Upper lobe of left lung (tissue), 6 donors: Measurements from ENCODE around the gene LIN28A. TPM values are rescaled to one million over a fixed set of nuclear protein-coding genes. Genes with fewer than 3 reads are reported as not detected.
A peak's percentile ranks its signal among the peaks of the same experiment; 100 is the strongest.

Experiments used
- ATAC-seq, 2 donors: fragments of 200-7000 bp; cut with Tn5 transposase; one replicate each; pipeline ENCODE4 v1.9.1; 2022; ENCODE audit warnings: mild to moderate bottlenecking in 2 of 2, moderate library complexity in 2 of 2; ENCODE audit not compliant: low FRiP score in 2 of 2
- DNase-seq, 2 donors: peaks; one replicate each; pipeline ENCODE4 v3.0.0-alpha.2; 2019 to 2020
- H3K27ac ChIP-seq, 4 donors: fragments of 200-600 bp; sonication (generic); one replicate each; pipeline ENCODE4 v1.5.1; 2016 to 2019
- H3K27me3 ChIP-seq, 4 donors: fragments of 200-600 bp; sonication (generic); one replicate each; pipeline ENCODE4 v1.5.1; 2017 to 2019
- H3K36me3 ChIP-seq, 4 donors: fragments of 200-600 bp; sonication (generic); one replicate each; pipeline ENCODE4 v1.5.1; 2016 to 2019
- H3K4me1 ChIP-seq, 4 donors: fragments of 200-600 bp; sonication (generic); one replicate each; pipeline ENCODE4 v1.5.1; 2018 to 2019
- H3K4me3 ChIP-seq, 4 donors: fragments of 200-600 bp; sonication (generic); one replicate each; pipeline ENCODE4 v1.5.1; 2017 to 2019; ENCODE audit warnings: mild to moderate bottlenecking in 2 of 4, moderate library complexity in 1 of 4
- H3K9me3 ChIP-seq, 4 donors: fragments of 200-600 bp; sonication (generic); one replicate each; pipeline ENCODE4 v1.5.1; 2018 to 2019
- CTCF ChIP-seq, 6 experiments: fragments of 450-650 bp in 4 of 6; fragments of 200-600 bp in 2 of 6; sonication (generic) in 2 of 6; IDR thresholded peaks; one replicate each; pipeline ENCODE4 v1.5.1; 2016 to 2019; ENCODE audit warnings: antibody characterized with exemption in 6 of 6
- EP300 ChIP-seq, 4 donors: sonication (generic); formaldehyde crosslinking; IDR thresholded peaks; one replicate each; pipeline ENCODE4 v1.5.1; 2017; ENCODE audit warnings: antibody characterized with exemption in 4 of 4, control low read depth in 2 of 4
- POLR2A ChIP-seq, 4 donors: fragments of 450-650 bp; IDR thresholded peaks; one replicate each; pipeline ENCODE4 v1.5.1; 2016 to 2017; ENCODE audit warnings: antibody characterized with exemption in 4 of 4, mild to moderate bottlenecking in 2 of 4
- POLR2AphosphoS5 ChIP-seq, 2 donors: sonication (generic); formaldehyde crosslinking; IDR thresholded peaks; one replicate each; pipeline ENCODE4 v1.5.1; 2017; ENCODE audit warnings: antibody characterized with exemption in 2 of 2
- WGBS, 2 donors: methylation state at CpG; one replicate each; pipeline ENCODE4 v1.1.5; 2017 to 2018; 5-methylcytosine and 5-hydroxymethylcytosine counted together
- total RNA-seq, 6 donors: library from RNA; depleted of rRNA in 4 of 6; stranded (reverse); fragments of >200 nt in 4 of 6; gene quantifications; one replicate each; pipeline versions ENCODE4 v1.1.0 to v1.2.1, GENCODE V29; 2016 to 2021
- donor health status: DM: no; HTN: no; CAD: no; lungs with moderate emphysema.
- donor health status: DM: no; HTN: yes; CAD: no; lungs with severe emphysema.

The LIN28A gene
- total RNA-seq, 6 donors from 2014 or later, result 1.2 to 1.4 TPM; not detected in 4

GRCh38 chr1:26408604-26409003 lies 2.0 kb upstream of the LIN28A start:
- ATAC-seq (peak; percentile 80 to 89), DNase-seq (peak; percentile 32 to 57)
- Histone ChIP-seq H3K27me3 (peaks cover 2 to 37% (median 18%) of the 10 kb centered on the region in 4 donors), H3K4me1 (peaks cover 0 to 7% (median 2%) of the 10 kb centered on the region in 4 donors), H3K9me3 (no peaks in the 10 kb centered on the region), H3K36me3 (no peaks in the 10 kb centered on the region), H3K4me3 (no peak overlapping the region), H3K27ac (no peak overlapping the region)
- TF ChIP-seq EP300 (IDR thresholded peaks at IDR 0.05) (no peak), CTCF (IDR thresholded peaks at IDR 0.05) (no peak), POLR2A (IDR thresholded peaks at IDR 0.05) (no peak)
- WGBS, 2 donors, result 2 to 3% methylated on average over 11 to 12 of the region's 12 CpGs

- TF ChIP-seq POLR2A (IDR thresholded peaks at IDR 0.05) (no peak), CTCF (IDR thresholded peaks at IDR 0.05) (no peak), POLR2AphosphoS5 (IDR thresholded peaks at IDR 0.05) (no peak), EP300 (IDR thresholded peaks at IDR 0.05) (no peak)
- 3% methylated on average over 14 to 15 of the region's 16 CpGs for WGBS, 2 donors
- Histone ChIP-seq H3K36me3 (no peaks in the 10 kb centered on the region), H3K27ac (no peak overlapping the region), H3K27me3 (peaks cover 2 to 37% (median 22%) of the 10 kb centered on the region in 4 donors), H3K4me3 (no peak overlapping the region), H3K4me1 (peaks cover 0 to 7% (median 2%) of the 10 kb centered on the region in 4 donors), H3K9me3 (no peaks in the 10 kb centered on the region)
- DNase-seq, result no peak
- ATAC-seq, result no peak
Observed at GRCh38 chr1:26409191-26409807, 1.3 kb upstream of the LIN28A start.

GRCh38 chr1:26411624-26412074 lies 1.0 kb downstream of the LIN28A start:
- Histone ChIP-seq H3K4me3 (no peak overlapping the region), H3K36me3 (no peaks in the 10 kb centered on the region), H3K4me1 (peaks cover 0 to 7% (median 2%) of the 10 kb centered on the region in 4 donors), H3K27ac (no peak overlapping the region), H3K27me3 (peaks cover 2 to 40% (median 23%) of the 10 kb centered on the region in 4 donors), H3K9me3 (no peaks in the 10 kb centered on the region)
- WGBS, 2 donors, result 12 to 19% methylated on average over 11 to 18 of the region's 20 CpGs
- DNase-seq (no peak), ATAC-seq (no peak)
- TF ChIP-seq POLR2A (IDR thresholded peaks at IDR 0.05) (no peak), POLR2AphosphoS5 (IDR thresholded peaks at IDR 0.05) (no peak), EP300 (IDR thresholded peaks at IDR 0.05) (no peak), CTCF (IDR thresholded peaks at IDR 0.05) (no peak)

GRCh38 chr1:26412180-26412840 lies 1.7 kb downstream of the LIN28A start:
- TF ChIP-seq POLR2AphosphoS5 (IDR thresholded peaks at IDR 0.05), result no peak
- TF ChIP-seq CTCF (IDR thresholded peaks at IDR 0.05), result no peak
- TF ChIP-seq POLR2A (IDR thresholded peaks at IDR 0.05), result no peak
- no peak for TF ChIP-seq EP300 (IDR thresholded peaks at IDR 0.05)
- Histone ChIP-seq H3K27ac (no peak overlapping the region), H3K4me3 (no peak overlapping the region), H3K27me3 (peaks cover 2 to 40% (median 23%) of the 10 kb centered on the region in 4 donors), H3K4me1 (peaks cover 0 to 7% (median 2%) of the 10 kb centered on the region in 4 donors), H3K36me3 (no peaks in the 10 kb centered on the region), H3K9me3 (no peaks in the 10 kb centered on the region)
- no peak for ATAC-seq
- 10 to 13% methylated on average over 9 of the region's 9 CpGs for WGBS, 2 donors
- no peak for DNase-seq
